Central memory CD8-positive, alpha-beta T cell (primary cell): ENCODE results near the gene SHISAL2B.
"Not testable (repeated sequence)": the region's sequence is repeated elsewhere in the genome, so short reads cannot be mapped to it uniquely, and the experiment has no call there.

ENCODE experiments used
- ATAC-seq: fragments of 150-1000 bp; cut with Tn5 transposase; replicated peaks from 2 replicates; pipeline ENCODE4 v1.10.0; 2022; ENCODE audit warnings: mild to moderate bottlenecking, moderate FRiP score, moderate number of reproducible peaks; ENCODE audit not compliant: poor library complexity, severe bottlenecking; ENCODE audit errors: extremely low read depth
- DNase-seq, 2 donors: peaks; one replicate each; pipeline ENCODE4 v3.0.0; 2021; ENCODE audit warnings: low spot score in 2 of 2
- H3K27ac Mint-ChIP-seq: one replicate; pipeline ENCODE4 v1.8.0; 2022; ENCODE audit warnings: low read depth, mild to moderate bottlenecking, moderate library complexity, mixed read lengths
- H3K27me3 Mint-ChIP-seq: one replicate; pipeline ENCODE4 v1.8.0; 2022; ENCODE audit warnings: mixed read lengths
- H3K36me3 Mint-ChIP-seq: one replicate; pipeline ENCODE4 v1.8.0; 2022; ENCODE audit warnings: mild to moderate bottlenecking, moderate library complexity, mixed read lengths; ENCODE audit not compliant: insufficient read depth
- H3K4me1 Mint-ChIP-seq: one replicate; pipeline ENCODE4 v1.8.0; 2022; ENCODE audit warnings: mixed read lengths
- H3K4me3 Mint-ChIP-seq: one replicate; pipeline ENCODE4 v1.8.0; 2022; ENCODE audit warnings: mild to moderate bottlenecking, moderate library complexity, mixed read lengths
- H3K9me3 Mint-ChIP-seq: one replicate; pipeline ENCODE4 v1.8.0; 2022; ENCODE audit warnings: mixed read lengths

SHISAL2B gene

GRCh38 chr5:64671678-64672077, 18.6 kb upstream of the SHISAL2B start:
- Mint-ChIP-seq H3K27ac (no peak overlapping the region), H3K27me3 (peaks cover 9% of the 10 kb centered on the region), H3K9me3 (no peaks in the 10 kb centered on the region), H3K36me3 (no peaks in the 10 kb centered on the region), H3K4me1 (no peaks in the 10 kb centered on the region), H3K4me3 (no peak overlapping the region)
- DNase-seq (no peak), ATAC-seq (no peak)

- Mint-ChIP-seq H3K4me3 (no peak overlapping the region), H3K27me3 (peaks cover 42% of the 10 kb centered on the region), H3K36me3 (no peaks in the 10 kb centered on the region), H3K4me1 (no peaks in the 10 kb centered on the region), H3K27ac (no peak overlapping the region), H3K9me3 (no peaks in the 10 kb centered on the region)
- ATAC-seq (no peak), DNase-seq (no peak)
These were observed 11.9 kb upstream of the SHISAL2B start for GRCh38 chr5:64678374-64678773.

- Mint-ChIP-seq H3K36me3 (no peaks in the 10 kb centered on the region), H3K27ac (no peak overlapping the region), H3K4me1 (no peaks in the 10 kb centered on the region), H3K27me3 (peaks cover 42% of the 10 kb centered on the region), H3K9me3 (no peaks in the 10 kb centered on the region), H3K4me3 (no peak overlapping the region)
- DNase-seq = no peak
- ATAC-seq = no peak
These were observed 10.0 kb upstream of the SHISAL2B start for GRCh38 chr5:64680289-64680688.

DNA sequence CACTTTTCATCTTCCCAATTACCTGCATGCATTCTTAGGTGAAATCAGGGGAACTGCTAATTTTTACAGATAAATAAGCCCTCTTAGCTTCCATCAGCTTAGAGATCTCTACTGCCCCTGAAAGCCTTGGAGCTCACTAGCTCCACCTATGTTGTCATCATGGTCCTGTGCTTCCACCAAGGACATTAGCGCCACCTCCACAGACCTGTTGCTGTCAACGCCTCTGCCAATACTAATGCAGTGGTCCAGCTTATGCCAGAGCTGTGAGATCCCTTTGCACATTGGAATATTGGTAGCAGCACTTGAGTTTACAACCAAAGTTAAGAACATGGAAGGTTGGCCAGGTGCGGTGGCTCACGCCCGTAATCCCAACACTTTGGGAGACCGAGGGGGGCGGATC, 7.7 kb upstream of the SHISAL2B start:
- Mint-ChIP-seq H3K4me3 (no peak overlapping the region), H3K27me3 (peaks cover 33% of the 10 kb centered on the region), H3K36me3 (no peaks in the 10 kb centered on the region), H3K9me3 (no peaks in the 10 kb centered on the region), H3K4me1 (no peaks in the 10 kb centered on the region), H3K27ac (no peak overlapping the region)
- DNase-seq (no peak), ATAC-seq (no peak)

- H3K4me3 Mint-ChIP-seq = no peak overlapping the region
- no peak for DNase-seq
- H3K9me3 Mint-ChIP-seq = no peaks in the 10 kb centered on the region
- H3K27me3 Mint-ChIP-seq = peaks cover 34% of the 10 kb centered on the region
- no peak overlapping the region for H3K27ac Mint-ChIP-seq
- H3K36me3 Mint-ChIP-seq = no peaks in the 10 kb centered on the region
- no peak for ATAC-seq
- H3K4me1 Mint-ChIP-seq = peaks cover 9% of the 10 kb centered on the region
These were observed 4.4 kb upstream of the SHISAL2B start for GRCh38 chr5:64685866-64686265.

GRCh38 chr5:64688391-64688790, 1.9 kb upstream of the SHISAL2B start:
- DNase-seq (no peak), ATAC-seq (no peak)
- Mint-ChIP-seq H3K36me3 (no peaks in the 10 kb centered on the region), H3K27me3 (peaks cover 57% of the 10 kb centered on the region), H3K4me1 (peaks cover 9% of the 10 kb centered on the region), H3K27ac (no peak overlapping the region), H3K9me3 (no peaks in the 10 kb centered on the region), H3K4me3 (no peak overlapping the region)

- peaks cover 9% of the 10 kb centered on the region for H3K4me1 Mint-ChIP-seq
- no peak overlapping the region for H3K27ac Mint-ChIP-seq
- H3K4me3 Mint-ChIP-seq = no peak overlapping the region
- DNase-seq (no peak), ATAC-seq (no peak)
- H3K36me3 Mint-ChIP-seq = no peaks in the 10 kb centered on the region
- peaks cover 63% of the 10 kb centered on the region for H3K27me3 Mint-ChIP-seq
- no peaks in the 10 kb centered on the region for H3K9me3 Mint-ChIP-seq
These were observed 1.3 kb upstream of the SHISAL2B start for GRCh38 chr5:64688965-64689364.

- Mint-ChIP-seq H3K4me1 (peaks cover 9% of the 10 kb centered on the region), H3K4me3 (peak overlapping the region; percentile 54), H3K27ac (no peak overlapping the region), H3K36me3 (no peaks in the 10 kb centered on the region), H3K9me3 (no peaks in the 10 kb centered on the region), H3K27me3 (peaks cover 67% of the 10 kb centered on the region)
- ATAC-seq (no peak), DNase-seq (no peak)
These were observed 243 bp upstream of the SHISAL2B start for GRCh38 chr5:64690104-64690416.

GRCh38 chr5:64691291-64691690, 988 bp downstream of the SHISAL2B start:
- Mint-ChIP-seq H3K36me3 (no peaks in the 10 kb centered on the region), H3K27ac (no peak overlapping the region), H3K9me3 (no peaks in the 10 kb centered on the region), H3K4me1 (peaks cover 9% of the 10 kb centered on the region), H3K4me3 (no peak overlapping the region), H3K27me3 (peaks cover 67% of the 10 kb centered on the region)
- DNase-seq (no peak), ATAC-seq (no peak)

DNA sequence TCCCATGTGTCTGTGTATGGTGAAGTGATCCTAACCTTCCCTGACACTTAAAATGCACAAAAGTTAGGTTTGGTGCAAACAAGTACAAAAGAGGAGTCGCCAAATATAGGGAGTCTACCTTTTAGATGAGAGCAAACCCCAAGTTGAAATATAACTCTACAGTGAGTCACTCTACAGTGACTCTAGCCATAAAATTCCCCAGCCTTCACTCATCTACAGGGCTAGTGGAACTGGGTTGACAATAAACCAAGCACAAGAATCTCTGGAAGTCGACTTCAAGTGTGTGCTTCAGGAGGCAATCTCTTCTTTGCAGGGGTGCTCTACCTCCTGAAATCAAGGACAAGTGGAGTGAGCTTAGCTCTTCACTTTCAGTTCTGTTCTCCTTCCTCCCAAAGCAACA, 3.3 kb downstream of the SHISAL2B start:
- Mint-ChIP-seq H3K4me3 (no peak overlapping the region), H3K27ac (no peak overlapping the region), H3K4me1 (peaks cover 9% of the 10 kb centered on the region), H3K27me3 (peaks cover 53% of the 10 kb centered on the region), H3K36me3 (no peaks in the 10 kb centered on the region), H3K9me3 (peaks cover 12% of the 10 kb centered on the region)
- no peak for DNase-seq
- ATAC-seq = no peak

DNA sequence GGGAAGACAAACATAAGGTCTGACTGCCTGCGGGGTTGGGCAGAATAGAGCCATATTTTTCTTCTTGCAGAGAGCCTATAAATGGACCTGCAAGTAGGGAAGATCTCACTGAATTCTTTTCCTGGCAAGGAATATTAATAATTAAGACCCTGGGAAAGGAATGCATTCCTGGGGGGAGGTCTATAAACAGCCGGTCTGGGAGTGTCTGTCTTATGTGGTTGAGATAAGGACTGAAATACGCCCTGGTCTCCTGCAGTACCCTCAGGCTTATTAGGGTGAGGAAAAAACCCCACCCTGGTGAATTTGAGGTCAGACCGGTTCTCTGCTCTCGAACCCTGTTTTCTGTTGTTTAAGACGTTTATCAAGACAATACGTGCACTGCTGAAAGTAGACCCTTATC, 6.1 kb downstream of the SHISAL2B start:
- H3K9me3 Mint-ChIP-seq = peaks cover 14% of the 10 kb centered on the region
- H3K27ac Mint-ChIP-seq, H3K4me1 Mint-ChIP-seq, H3K36me3 Mint-ChIP-seq, DNase-seq, ATAC-seq, H3K4me3 Mint-ChIP-seq: not testable (repeated sequence)
- peaks cover 39% of the 10 kb centered on the region for H3K27me3 Mint-ChIP-seq

GRCh38 chr5:64700765-64701164, 10.5 kb downstream of the SHISAL2B start:
- H3K9me3 Mint-ChIP-seq = peaks cover 14% of the 10 kb centered on the region
- H3K27me3 Mint-ChIP-seq = peaks cover 33% of the 10 kb centered on the region

GRCh38 chr5:64706074-64706473, 15.8 kb downstream of the SHISAL2B start:
- not testable (repeated sequence) for H3K9me3 Mint-ChIP-seq, H3K36me3 Mint-ChIP-seq, H3K4me3 Mint-ChIP-seq, DNase-seq, H3K27ac Mint-ChIP-seq, H3K4me1 Mint-ChIP-seq, ATAC-seq
- H3K27me3 Mint-ChIP-seq = peaks cover 25% of the 10 kb centered on the region

More at GRCh38 chr5:64700765-64701164, 10.5 kb downstream of the SHISAL2B start:
- Mint-ChIP-seq H3K4me1 (no peaks in the 10 kb centered on the region), H3K4me3 (no peak overlapping the region), H3K27ac (no peak overlapping the region), H3K36me3 (no peaks in the 10 kb centered on the region)
- DNase-seq (no peak), ATAC-seq (no peak)

GRCh38 chr5:64707191-64707590, 16.9 kb downstream of the SHISAL2B start:
- no peak overlapping the region for H3K27ac Mint-ChIP-seq
- H3K4me1 Mint-ChIP-seq = no peaks in the 10 kb centered on the region
- peaks cover 17% of the 10 kb centered on the region for H3K27me3 Mint-ChIP-seq
- no peaks in the 10 kb centered on the region for H3K36me3 Mint-ChIP-seq
- no peak for DNase-seq
- no peaks in the 10 kb centered on the region for H3K9me3 Mint-ChIP-seq
- no peak for ATAC-seq
- H3K4me3 Mint-ChIP-seq = no peak overlapping the region
